Calu3 (cell line): ENCODE results near the gene GUCY2D. TPM values are rescaled to one million over a fixed set of nuclear protein-coding genes. Genes with fewer than 3 reads are reported as not detected.

Experiments used
- BruUV-seq: library from RNA; stranded (reverse); fragments of 400-500 nt; replicated peaks from 2 replicates; lab custom pipeline; 2021; lab: Mats Ljungman, UMichigan
- CTCF ChIA-PET: fragments of 300-600 bp; sonication (Branson Sonifier 250); formaldehyde crosslinking; loops from one replicate; lab custom pipeline; 2022; ENCODE audit warnings: antibody characterized with exemption; lab: Charles Lee
- DNase-seq: peaks from one replicate; pipeline ENCODE4 v3.0.0; 2022
- H3K27ac Mint-ChIP-seq: one replicate; pipeline ENCODE4 v1.8.0; 2022; ENCODE audit warnings: mixed read lengths; ENCODE audit not compliant: unreplicated experiment
- H3K27me3 Mint-ChIP-seq: one replicate; pipeline ENCODE4 v1.8.0; 2022; ENCODE audit warnings: mixed read lengths; ENCODE audit not compliant: unreplicated experiment
- H3K36me3 Mint-ChIP-seq: one replicate; pipeline ENCODE4 v1.8.0; 2022; ENCODE audit warnings: mild to moderate bottlenecking, moderate library complexity, mixed read lengths; ENCODE audit not compliant: insufficient read depth, unreplicated experiment
- H3K4me1 Mint-ChIP-seq: one replicate; pipeline ENCODE4 v1.8.0; 2022; ENCODE audit warnings: mild to moderate bottlenecking, low read depth, mixed read lengths; ENCODE audit not compliant: unreplicated experiment
- H3K4me3 Mint-ChIP-seq: one replicate; pipeline ENCODE4 v1.8.0; 2022; ENCODE audit warnings: mild to moderate bottlenecking, low read depth, moderate library complexity, mixed read lengths; ENCODE audit not compliant: unreplicated experiment
- H3K9me3 Mint-ChIP-seq: one replicate; pipeline ENCODE4 v1.8.0; 2022; ENCODE audit warnings: low read depth, mixed read lengths; ENCODE audit not compliant: unreplicated experiment
- intact Hi-C: fragments of 100-400 bp; cut with micrococcal nuclease; formaldehyde crosslinking; loops from one replicate; pipeline ENCODE4 v1.10.0; 2022; ENCODE audit not compliant: unreplicated experiment
- total RNA-seq: library from RNA; stranded (reverse); gene quantifications from 2 replicates; pipeline ENCODE4 v1.2.3, GENCODE V29; 2022
- TF ChIP-seq, protein P1 (sequence below): fragments of 200-600 bp; IDR thresholded peaks from one replicate; pipeline ENCODE4 v1.8.0; 2022; ENCODE audit warnings: antibody characterized with exemption; ENCODE audit not compliant: unreplicated experiment

The GUCY2D gene
- total RNA-seq, 1 experiment from 2014 or later = not detected

GRCh38 chr17:8005357-8005756 is 2.9 kb downstream of the GUCY2D start:
- CTCF ChIA-PET = no interaction called here
- peaks cover 75% of the 10 kb centered on the region for H3K27me3 Mint-ChIP-seq

GRCh38 chr17:8005967-8006730 is 3.7 kb downstream of the GUCY2D start:
- no peaks in the 10 kb centered on the region for H3K4me1 Mint-ChIP-seq
- no peak for DNase-seq
- intact Hi-C loops = no loop called here
- no peak overlapping the region for H3K27ac Mint-ChIP-seq
- no peaks in the 10 kb centered on the region for H3K9me3 Mint-ChIP-seq
- TF ChIP-seq, protein P1, sequence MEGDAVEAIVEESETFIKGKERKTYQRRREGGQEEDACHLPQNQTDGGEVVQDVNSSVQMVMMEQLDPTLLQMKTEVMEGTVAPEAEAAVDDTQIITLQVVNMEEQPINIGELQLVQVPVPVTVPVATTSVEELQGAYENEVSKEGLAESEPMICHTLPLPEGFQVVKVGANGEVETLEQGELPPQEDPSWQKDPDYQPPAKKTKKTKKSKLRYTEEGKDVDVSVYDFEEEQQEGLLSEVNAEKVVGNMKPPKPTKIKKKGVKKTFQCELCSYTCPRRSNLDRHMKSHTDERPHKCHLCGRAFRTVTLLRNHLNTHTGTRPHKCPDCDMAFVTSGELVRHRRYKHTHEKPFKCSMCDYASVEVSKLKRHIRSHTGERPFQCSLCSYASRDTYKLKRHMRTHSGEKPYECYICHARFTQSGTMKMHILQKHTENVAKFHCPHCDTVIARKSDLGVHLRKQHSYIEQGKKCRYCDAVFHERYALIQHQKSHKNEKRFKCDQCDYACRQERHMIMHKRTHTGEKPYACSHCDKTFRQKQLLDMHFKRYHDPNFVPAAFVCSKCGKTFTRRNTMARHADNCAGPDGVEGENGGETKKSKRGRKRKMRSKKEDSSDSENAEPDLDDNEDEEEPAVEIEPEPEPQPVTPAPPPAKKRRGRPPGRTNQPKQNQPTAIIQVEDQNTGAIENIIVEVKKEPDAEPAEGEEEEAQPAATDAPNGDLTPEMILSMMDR = no peak
- H3K4me3 Mint-ChIP-seq = no peak overlapping the region
- CTCF ChIA-PET = interaction anchor here (0.6 kb wide), 1 partner anchor 28 kb away, joined by 3 read pairs; no protein-coding TSS in a partner anchor
- no TSS peak for BruUV-seq
- H3K36me3 Mint-ChIP-seq = no peaks in the 10 kb centered on the region
- peaks cover 67% of the 10 kb centered on the region for H3K27me3 Mint-ChIP-seq

More at GRCh38 chr17:8005357-8005756, 2.9 kb downstream of the GUCY2D start:
- Mint-ChIP-seq H3K4me1 (no peaks in the 10 kb centered on the region), H3K36me3 (no peaks in the 10 kb centered on the region), H3K9me3 (no peaks in the 10 kb centered on the region), H3K4me3 (no peak overlapping the region), H3K27ac (no peak overlapping the region)
- TF ChIP-seq, protein P1 = no peak
- intact Hi-C loops = no loop called here
- DNase-seq = no peak
- BruUV-seq = no TSS peak

DNA sequence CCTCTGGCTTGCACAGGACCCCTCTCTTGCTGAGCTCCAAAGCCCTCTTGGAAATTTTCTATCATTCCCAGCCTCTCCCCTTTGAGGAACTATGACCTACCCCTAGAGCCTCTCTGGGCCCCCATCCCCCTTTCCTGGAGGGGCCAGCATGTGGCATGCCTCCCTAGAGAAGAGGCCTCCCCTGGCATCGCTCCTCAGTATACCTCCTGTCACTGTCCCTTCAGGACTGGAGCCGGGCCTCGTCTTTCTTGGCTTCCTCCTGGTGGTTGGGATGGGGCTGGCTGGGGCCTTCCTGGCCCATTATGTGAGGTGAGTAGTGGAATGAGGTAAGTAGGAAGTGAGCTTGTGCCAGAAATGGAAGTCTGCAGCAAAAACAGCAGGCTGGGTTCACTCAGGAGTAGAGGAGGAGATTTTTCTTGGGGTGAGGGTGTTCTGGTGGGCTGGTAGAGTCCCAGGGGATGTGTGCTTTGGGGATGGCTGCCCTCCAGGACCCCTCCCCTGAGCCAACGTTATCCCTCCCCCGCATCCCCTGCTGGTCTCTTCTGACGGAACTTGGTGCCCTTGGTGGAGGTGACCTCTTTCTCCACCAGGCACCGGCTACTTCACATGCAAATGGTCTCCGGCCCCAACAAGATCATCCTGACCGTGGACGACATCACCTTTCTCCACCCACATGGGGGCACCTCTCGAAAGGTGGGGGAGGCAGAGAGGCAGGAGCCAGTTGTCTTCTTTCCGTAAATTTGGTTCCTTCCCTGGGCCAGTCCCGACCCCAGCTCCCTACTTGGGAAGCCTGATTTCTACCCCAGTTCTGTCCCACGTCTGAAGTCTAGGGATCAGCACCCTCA is 4.6 kb downstream of the GUCY2D start:
- no peaks in the 10 kb centered on the region for H3K36me3 Mint-ChIP-seq
- TF ChIP-seq, protein P1 = no peak
- H3K27ac Mint-ChIP-seq = no peak overlapping the region
- no peaks in the 10 kb centered on the region for H3K4me1 Mint-ChIP-seq
- intact Hi-C loops = no loop called here
- CTCF ChIA-PET = interaction anchor here (0.6 kb wide), 2 partner anchors 27 to 183 kb away, joined by 3 to 5 read pairs; no protein-coding TSS in a partner anchor
- BruUV-seq = no TSS peak
- H3K9me3 Mint-ChIP-seq = no peaks in the 10 kb centered on the region
- H3K27me3 Mint-ChIP-seq = peaks cover 58% of the 10 kb centered on the region
- no peak overlapping the region for H3K4me3 Mint-ChIP-seq
- no peak for DNase-seq

DNA sequence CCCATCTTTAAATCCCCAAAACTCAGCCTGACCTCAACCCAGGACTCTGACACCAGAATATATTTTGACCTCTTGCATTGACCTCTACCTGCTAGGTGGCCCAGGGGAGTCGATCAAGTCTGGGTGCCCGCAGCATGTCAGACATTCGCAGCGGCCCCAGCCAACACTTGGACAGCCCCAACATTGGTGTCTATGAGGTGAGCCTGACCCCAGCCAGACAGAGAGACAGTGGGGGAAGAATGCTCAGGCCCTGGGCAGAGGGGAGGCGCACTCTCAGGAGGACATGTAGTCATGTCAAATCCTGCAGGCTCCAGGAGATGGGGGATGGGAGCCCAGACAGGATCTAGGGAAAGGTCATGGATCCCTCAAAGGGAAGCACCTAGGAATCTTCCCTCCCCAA is 5.4 kb downstream of the GUCY2D start:
- intact Hi-C loops = no loop called here
- CTCF ChIA-PET = no interaction called here
- BruUV-seq = no TSS peak
- Mint-ChIP-seq H3K9me3 (no peaks in the 10 kb centered on the region), H3K4me1 (no peaks in the 10 kb centered on the region), H3K27ac (no peak overlapping the region), H3K4me3 (no peak overlapping the region), H3K27me3 (peaks cover 53% of the 10 kb centered on the region), H3K36me3 (no peaks in the 10 kb centered on the region)
- TF ChIP-seq, protein P1 = no peak
- no peak for DNase-seq
